ENCODE results near the gene COL27A1.

COL27A1 gene

GRCh38 chr9:114341991-114342390 lies 186.7 kb downstream of the COL27A1 start:
- Histone ChIP-seq H3K36me3 (ENCODE audit: control insufficient read depth, insufficient read depth, low read length, severe bottlenecking) (peaks cover 97% of the 10 kb centered on the region), H3K4me3 (ENCODE audit: low read length) (no peak overlapping the region), H3K27me3 (replicated peaks; ENCODE audit: control insufficient read depth, insufficient read depth, low read length) (no peaks in the 10 kb centered on the region), H3K9me3 (ENCODE audit: control insufficient read depth, low read length) (no peaks in the 10 kb centered on the region), H3K9ac (ENCODE audit: low read length) (no peak overlapping the region), H3K4me1 (ENCODE audit: control insufficient read depth, insufficient read depth, low read length) (peaks cover 4% of the 10 kb centered on the region)
- no peak for DNase-seq (ENCODE audit: low read depth)

DNA sequence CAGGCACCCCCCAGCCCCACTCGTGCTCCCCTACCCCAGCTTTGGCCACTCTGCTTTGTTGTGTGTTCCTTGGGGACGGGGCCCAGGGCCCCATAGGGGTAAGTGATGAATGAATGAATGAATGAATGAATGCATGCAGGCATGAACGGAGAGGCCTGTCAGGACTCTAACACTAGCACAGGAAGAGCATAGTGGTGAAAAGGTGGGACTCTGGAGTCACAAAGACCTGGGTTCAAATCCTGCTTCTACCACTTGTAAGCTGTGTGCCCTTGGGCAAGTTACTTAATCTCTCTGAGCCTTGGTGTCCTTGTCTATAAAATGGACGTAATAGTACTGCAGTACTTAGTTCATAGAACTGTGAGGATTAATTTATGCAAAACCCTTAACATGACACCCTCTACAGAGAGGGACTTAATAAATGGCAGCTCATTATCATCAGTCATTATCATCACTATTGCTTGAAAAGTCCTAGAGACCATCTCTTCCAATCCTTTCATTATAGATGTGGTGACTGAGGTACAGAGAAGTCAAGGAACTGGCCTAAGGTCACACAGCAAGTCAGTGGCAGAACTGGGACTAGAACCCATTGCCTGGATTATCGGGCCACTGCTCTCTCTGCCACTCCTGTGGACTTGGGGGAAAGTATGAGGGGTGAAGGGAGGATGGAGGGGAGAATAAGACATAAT lies 187.6 kb downstream of the COL27A1 start:
- H3K36me3 ChIP-seq (ENCODE audit: control insufficient read depth, insufficient read depth, low read length, severe bottlenecking): peaks cover 97% of the 10 kb centered on the region
- no peak overlapping the region for H3K4me3 ChIP-seq (ENCODE audit: low read length)
- no peaks in the 10 kb centered on the region for H3K27me3 ChIP-seq (replicated peaks; ENCODE audit: control insufficient read depth, insufficient read depth, low read length)
- peaks cover 4% of the 10 kb centered on the region for H3K4me1 ChIP-seq (ENCODE audit: control insufficient read depth, insufficient read depth, low read length)
- DNase-seq (ENCODE audit: low read depth): no peak
- H3K9me3 ChIP-seq (ENCODE audit: control insufficient read depth, low read length): no peaks in the 10 kb centered on the region
- H3K9ac ChIP-seq (ENCODE audit: low read length): no peak overlapping the region

GRCh38 chr9:114343471-114344187 lies 188.3 kb downstream of the COL27A1 start:
- Histone ChIP-seq H3K4me1 (ENCODE audit: control insufficient read depth, insufficient read depth, low read length) (peaks cover 9% of the 10 kb centered on the region), H3K9me3 (ENCODE audit: control insufficient read depth, low read length) (no peaks in the 10 kb centered on the region), H3K36me3 (ENCODE audit: control insufficient read depth, insufficient read depth, low read length, severe bottlenecking) (peaks cover 97% of the 10 kb centered on the region), H3K27me3 (replicated peaks; ENCODE audit: control insufficient read depth, insufficient read depth, low read length) (no peaks in the 10 kb centered on the region), H3K9ac (ENCODE audit: low read length) (no peak overlapping the region), H3K4me3 (ENCODE audit: low read length) (no peak overlapping the region)
- no peak for DNase-seq (ENCODE audit: low read depth)

GRCh38 chr9:114344188-114344566 lies 188.8 kb downstream of the COL27A1 start:
- Histone ChIP-seq H3K9ac (ENCODE audit: low read length) (no peak overlapping the region), H3K4me3 (ENCODE audit: low read length) (no peak overlapping the region), H3K4me1 (ENCODE audit: control insufficient read depth, insufficient read depth, low read length) (peaks cover 12% of the 10 kb centered on the region), H3K36me3 (ENCODE audit: control insufficient read depth, insufficient read depth, low read length, severe bottlenecking) (peaks cover 94% of the 10 kb centered on the region), H3K27me3 (replicated peaks; ENCODE audit: control insufficient read depth, insufficient read depth, low read length) (no peaks in the 10 kb centered on the region), H3K9me3 (ENCODE audit: control insufficient read depth, low read length) (no peaks in the 10 kb centered on the region)
- no peak for DNase-seq (ENCODE audit: low read depth)

DNA sequence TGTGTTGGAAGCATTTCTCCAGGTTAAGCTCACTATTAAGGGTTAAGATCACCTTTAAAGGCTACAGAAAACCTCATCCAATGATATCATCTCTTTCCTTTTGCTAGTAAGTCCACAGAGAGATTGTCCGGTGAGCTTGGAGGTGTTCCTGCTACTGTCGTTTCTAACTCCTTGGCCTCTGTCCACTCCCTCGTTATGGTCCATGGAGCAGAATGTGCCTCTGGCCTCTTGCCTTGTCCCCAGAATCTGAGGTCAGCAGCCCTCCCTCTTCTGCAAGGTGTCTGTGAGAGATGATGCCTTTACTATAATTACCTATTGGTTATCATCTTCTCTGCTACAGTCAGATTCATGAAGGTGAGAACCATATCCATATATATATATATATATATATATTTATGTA lies 189.4 kb downstream of the COL27A1 start:
- Histone ChIP-seq H3K36me3 (ENCODE audit: control insufficient read depth, insufficient read depth, low read length, severe bottlenecking) (peaks cover 92% of the 10 kb centered on the region), H3K9ac (ENCODE audit: low read length) (no peak overlapping the region), H3K9me3 (ENCODE audit: control insufficient read depth, low read length) (no peaks in the 10 kb centered on the region), H3K27me3 (replicated peaks; ENCODE audit: control insufficient read depth, insufficient read depth, low read length) (no peaks in the 10 kb centered on the region), H3K4me1 (ENCODE audit: control insufficient read depth, insufficient read depth, low read length) (peaks cover 14% of the 10 kb centered on the region), H3K4me3 (ENCODE audit: low read length) (no peak overlapping the region)
- no peak for DNase-seq (ENCODE audit: low read depth)

GRCh38 chr9:114345493-114346065 lies 190.2 kb downstream of the COL27A1 start:
- no peaks in the 10 kb centered on the region for H3K9me3 ChIP-seq (ENCODE audit: control insufficient read depth, low read length)
- H3K9ac ChIP-seq (ENCODE audit: low read length): no peak overlapping the region
- no peaks in the 10 kb centered on the region for H3K27me3 ChIP-seq (replicated peaks; ENCODE audit: control insufficient read depth, insufficient read depth, low read length)
- no peak overlapping the region for H3K4me3 ChIP-seq (ENCODE audit: low read length)
- H3K4me1 ChIP-seq (ENCODE audit: control insufficient read depth, insufficient read depth, low read length): peaks cover 23% of the 10 kb centered on the region
- peaks cover 92% of the 10 kb centered on the region for H3K36me3 ChIP-seq (ENCODE audit: control insufficient read depth, insufficient read depth, low read length, severe bottlenecking)
- no peak for DNase-seq (ENCODE audit: low read depth)

- Histone ChIP-seq H3K4me3 (ENCODE audit: low read length) (no peak overlapping the region), H3K9ac (ENCODE audit: low read length) (no peak overlapping the region), H3K9me3 (ENCODE audit: control insufficient read depth, low read length) (no peaks in the 10 kb centered on the region), H3K36me3 (ENCODE audit: control insufficient read depth, insufficient read depth, low read length, severe bottlenecking) (peaks cover 92% of the 10 kb centered on the region), H3K4me1 (ENCODE audit: control insufficient read depth, insufficient read depth, low read length) (peaks cover 24% of the 10 kb centered on the region), H3K27me3 (replicated peaks; ENCODE audit: control insufficient read depth, insufficient read depth, low read length) (no peaks in the 10 kb centered on the region)
- DNase-seq (ENCODE audit: low read depth): no peak
Measured at GRCh38 chr9:114346146-114346545, 190.8 kb downstream of the COL27A1 start.

- Histone ChIP-seq H3K4me3 (ENCODE audit: low read length) (no peak overlapping the region), H3K4me1 (ENCODE audit: control insufficient read depth, insufficient read depth, low read length) (peaks cover 34% of the 10 kb centered on the region), H3K27me3 (replicated peaks; ENCODE audit: control insufficient read depth, insufficient read depth, low read length) (no peaks in the 10 kb centered on the region), H3K9me3 (ENCODE audit: control insufficient read depth, low read length) (no peaks in the 10 kb centered on the region), H3K36me3 (ENCODE audit: control insufficient read depth, insufficient read depth, low read length, severe bottlenecking) (peaks cover 93% of the 10 kb centered on the region), H3K9ac (ENCODE audit: low read length) (no peak overlapping the region)
- DNase-seq (ENCODE audit: low read depth): no peak
Measured at GRCh38 chr9:114347675-114348074, 192.3 kb downstream of the COL27A1 start.

- DNase-seq (ENCODE audit: low read depth): no peak
- Histone ChIP-seq H3K4me1 (ENCODE audit: control insufficient read depth, insufficient read depth, low read length) (peaks cover 41% of the 10 kb centered on the region), H3K9ac (ENCODE audit: low read length) (peak overlapping the region; percentile 12), H3K27me3 (replicated peaks; ENCODE audit: control insufficient read depth, insufficient read depth, low read length) (no peaks in the 10 kb centered on the region), H3K4me3 (ENCODE audit: low read length) (no peak overlapping the region), H3K36me3 (ENCODE audit: control insufficient read depth, insufficient read depth, low read length, severe bottlenecking) (peaks cover 93% of the 10 kb centered on the region), H3K9me3 (ENCODE audit: control insufficient read depth, low read length) (no peaks in the 10 kb centered on the region)
Measured at GRCh38 chr9:114348261-114348905, 193.0 kb downstream of the COL27A1 start.

GRCh38 chr9:114348906-114349482 lies 193.7 kb downstream of the COL27A1 start:
- Histone ChIP-seq H3K27me3 (replicated peaks; ENCODE audit: control insufficient read depth, insufficient read depth, low read length) (no peaks in the 10 kb centered on the region), H3K4me1 (ENCODE audit: control insufficient read depth, insufficient read depth, low read length) (peaks cover 43% of the 10 kb centered on the region)
- peak; percentile 92 for DNase-seq (ENCODE audit: low read depth)

More at GRCh38 chr9:114348906-114349482, 193.7 kb downstream of the COL27A1 start:
- peak overlapping the region; percentile 12 for H3K9ac ChIP-seq (ENCODE audit: low read length)
- H3K4me3 ChIP-seq (ENCODE audit: low read length): no peak overlapping the region
- H3K36me3 ChIP-seq (ENCODE audit: control insufficient read depth, insufficient read depth, low read length, severe bottlenecking): peaks cover 93% of the 10 kb centered on the region
- no peaks in the 10 kb centered on the region for H3K9me3 ChIP-seq (ENCODE audit: control insufficient read depth, low read length)

Data from adipocyte (in vitro differentiated cells).